ENCODE results near the gene AKR7A2.

- no peak for TF ChIP-seq CTCF (IDR thresholded peaks at IDR 0.05 in 8 of 11, conservative IDR thresholded peaks at IDR 0.05 in 3 of 11)
- TF ChIP-seq POLR2AphosphoS5 (IDR thresholded peaks at IDR 0.05), result peak in 1 of 3 donors; percentile 47
Measured at GRCh38 chr1:19345391-19345790, 33.4 kb upstream of the AKR7A2 start.

All from spleen (tissue), 7 donors.